ENCODE results near the gene CGB2. TPM values are rescaled to one million over a fixed set of nuclear protein-coding genes. Genes with fewer than 3 reads are reported as not detected.
"Not testable (repeated sequence)": the region's sequence is repeated elsewhere in the genome, so short reads cannot be mapped to it uniquely, and the experiment has no call there.

CGB2 gene
- total RNA-seq, 1 donor from 2014 or later: 0.52 TPM

- H4K20me1 ChIP-seq (ENCODE audit: insufficient read depth, low read length); FAIRE-seq; H2AFZ ChIP-seq (ENCODE audit: low read depth, low read length); H3K4me3 ChIP-seq (ENCODE audit: insufficient read depth, low read depth, low read length); H3K4me1 Mint-ChIP-seq (ENCODE audit: low read depth, unreplicated experiment); H3K36me3 ChIP-seq (ENCODE audit: insufficient read depth, low read length); H3K4me1 ChIP-seq (ENCODE audit: insufficient read depth, low read length); H3K27ac ChIP-seq (ENCODE audit: low read depth, low read length); H3K9ac ChIP-seq (ENCODE audit: low read length); H3K4me3 Mint-ChIP-seq (ENCODE audit: unreplicated experiment); H3K9me3 ChIP-seq (ENCODE audit: insufficient read depth, low read depth, low read length); H3K27ac Mint-ChIP-seq (ENCODE audit: unreplicated experiment); H3K27me3 ChIP-seq (ENCODE audit: insufficient read depth, low read length); H3K79me2 ChIP-seq (ENCODE audit: insufficient read depth, low read length); H3K4me2 ChIP-seq (ENCODE audit: low read length): not testable (repeated sequence)
- peak; percentile 46 for DNase-seq (ENCODE audit: low read depth)
- Mint-ChIP-seq H3K9me3 (ENCODE audit: unreplicated experiment) (peaks cover 17% of the 10 kb centered on the region), H3K36me3 (ENCODE audit: low read depth, unreplicated experiment) (peaks cover 17% of the 10 kb centered on the region), H3K27me3 (ENCODE audit: low read depth, unreplicated experiment) (peaks cover 15% of the 10 kb centered on the region)
- TF ChIP-seq, protein P1, sequence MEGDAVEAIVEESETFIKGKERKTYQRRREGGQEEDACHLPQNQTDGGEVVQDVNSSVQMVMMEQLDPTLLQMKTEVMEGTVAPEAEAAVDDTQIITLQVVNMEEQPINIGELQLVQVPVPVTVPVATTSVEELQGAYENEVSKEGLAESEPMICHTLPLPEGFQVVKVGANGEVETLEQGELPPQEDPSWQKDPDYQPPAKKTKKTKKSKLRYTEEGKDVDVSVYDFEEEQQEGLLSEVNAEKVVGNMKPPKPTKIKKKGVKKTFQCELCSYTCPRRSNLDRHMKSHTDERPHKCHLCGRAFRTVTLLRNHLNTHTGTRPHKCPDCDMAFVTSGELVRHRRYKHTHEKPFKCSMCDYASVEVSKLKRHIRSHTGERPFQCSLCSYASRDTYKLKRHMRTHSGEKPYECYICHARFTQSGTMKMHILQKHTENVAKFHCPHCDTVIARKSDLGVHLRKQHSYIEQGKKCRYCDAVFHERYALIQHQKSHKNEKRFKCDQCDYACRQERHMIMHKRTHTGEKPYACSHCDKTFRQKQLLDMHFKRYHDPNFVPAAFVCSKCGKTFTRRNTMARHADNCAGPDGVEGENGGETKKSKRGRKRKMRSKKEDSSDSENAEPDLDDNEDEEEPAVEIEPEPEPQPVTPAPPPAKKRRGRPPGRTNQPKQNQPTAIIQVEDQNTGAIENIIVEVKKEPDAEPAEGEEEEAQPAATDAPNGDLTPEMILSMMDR (IDR thresholded peaks at IDR 0.05; ENCODE audit: insufficient read depth, low read depth, low read length): peak; percentile 41
Observed at GRCh38 chr19:49074869-49075268, 43.2 kb downstream of the CGB2 start.

DNA sequence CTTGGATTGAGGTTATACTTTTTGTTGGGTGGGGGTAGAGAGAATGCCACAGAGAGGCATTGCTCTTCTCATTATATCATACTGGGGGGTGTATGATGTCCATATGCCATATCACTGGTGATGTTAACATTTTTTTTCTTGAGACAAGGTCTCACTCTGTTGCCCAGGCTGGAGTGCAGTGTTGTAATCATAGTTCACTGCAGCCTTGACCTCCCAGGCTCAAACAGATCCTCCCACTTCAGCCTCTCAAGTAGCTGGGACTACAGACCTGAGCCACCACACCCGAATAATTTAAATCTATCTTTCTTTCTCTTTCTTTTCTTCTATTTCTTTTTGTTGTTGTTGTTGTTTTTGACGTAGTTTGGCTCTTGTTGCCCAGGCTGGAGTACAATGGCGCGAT, 48.7 kb downstream of the CGB2 start:
- Histone ChIP-seq H3K4me1 (ENCODE audit: insufficient read depth, low read length) (peaks cover 4% of the 10 kb centered on the region), H4K20me1 (ENCODE audit: insufficient read depth, low read length) (no peaks in the 10 kb centered on the region), H3K4me2 (ENCODE audit: low read length) (no peak overlapping the region), H3K36me3 (ENCODE audit: insufficient read depth, low read length) (no peaks in the 10 kb centered on the region), H3K9ac (ENCODE audit: low read length) (no peak overlapping the region), H3K27ac (ENCODE audit: low read depth, low read length) (no peak overlapping the region), H3K9me3 (ENCODE audit: insufficient read depth, low read depth, low read length) (peaks cover 3% of the 10 kb centered on the region), H3K27me3 (ENCODE audit: insufficient read depth, low read length) (no peaks in the 10 kb centered on the region), H3K79me2 (ENCODE audit: insufficient read depth, low read length) (peaks cover 2% of the 10 kb centered on the region), H2AFZ (ENCODE audit: low read depth, low read length) (no peak overlapping the region), H3K4me3 (ENCODE audit: insufficient read depth, low read depth, low read length) (no peak overlapping the region)
- DNase-seq (ENCODE audit: low read depth): no peak
- Mint-ChIP-seq H3K9me3 (ENCODE audit: unreplicated experiment) (peaks cover under 1% of the 10 kb centered on the region), H3K36me3 (ENCODE audit: low read depth, unreplicated experiment) (no peaks in the 10 kb centered on the region), H3K27ac (ENCODE audit: unreplicated experiment) (no peak overlapping the region), H3K4me1 (ENCODE audit: low read depth, unreplicated experiment) (no peaks in the 10 kb centered on the region), H3K27me3 (ENCODE audit: low read depth, unreplicated experiment) (peaks cover 5% of the 10 kb centered on the region), H3K4me3 (ENCODE audit: unreplicated experiment) (no peak overlapping the region)
- no peak for FAIRE-seq
- TF ChIP-seq, protein P1 (IDR thresholded peaks at IDR 0.05; ENCODE audit: insufficient read depth, low read depth, low read length): no peak
- TF ChIP-seq EZH2 (IDR thresholded peaks at IDR 0.05; ENCODE audit: insufficient read depth, low read length): no peak

GRCh38 chr19:49081273-49081672, 49.6 kb downstream of the CGB2 start:
- Mint-ChIP-seq H3K27me3 (ENCODE audit: low read depth, unreplicated experiment) (peaks cover 5% of the 10 kb centered on the region), H3K4me1 (ENCODE audit: low read depth, unreplicated experiment) (no peaks in the 10 kb centered on the region), H3K4me3 (ENCODE audit: unreplicated experiment) (no peak overlapping the region), H3K9me3 (ENCODE audit: unreplicated experiment) (no peaks in the 10 kb centered on the region), H3K36me3 (ENCODE audit: low read depth, unreplicated experiment) (peaks cover 4% of the 10 kb centered on the region), H3K27ac (ENCODE audit: unreplicated experiment) (no peak overlapping the region)
- Histone ChIP-seq H3K4me3 (ENCODE audit: insufficient read depth, low read depth, low read length) (no peak overlapping the region), H3K79me2 (ENCODE audit: insufficient read depth, low read length) (peaks cover 10% of the 10 kb centered on the region), H3K27me3 (ENCODE audit: insufficient read depth, low read length) (no peaks in the 10 kb centered on the region), H4K20me1 (ENCODE audit: insufficient read depth, low read length) (peaks cover 8% of the 10 kb centered on the region), H3K27ac (ENCODE audit: low read depth, low read length) (no peak overlapping the region), H3K4me2 (ENCODE audit: low read length) (no peak overlapping the region), H3K9ac (ENCODE audit: low read length) (no peak overlapping the region), H3K9me3 (ENCODE audit: insufficient read depth, low read depth, low read length) (peaks cover 3% of the 10 kb centered on the region), H2AFZ (ENCODE audit: low read depth, low read length) (no peak overlapping the region), H3K4me1 (ENCODE audit: insufficient read depth, low read length) (peaks cover 7% of the 10 kb centered on the region), H3K36me3 (ENCODE audit: insufficient read depth, low read length) (no peaks in the 10 kb centered on the region)
- DNase-seq (ENCODE audit: low read depth) (no peak), FAIRE-seq (no peak)
- TF ChIP-seq EZH2 (IDR thresholded peaks at IDR 0.05; ENCODE audit: insufficient read depth, low read length): no peak
- TF ChIP-seq, protein P1 (IDR thresholded peaks at IDR 0.05; ENCODE audit: insufficient read depth, low read depth, low read length): no peak

Small RNAs within 50 kb of the gene (microRNA-seq; reads per million reads assigned to microRNA genes)
- gene MIR6798: 1.4 reads per million

Other genes with a start within 250 kb of the CGB2 start
- gene BCAT2, start 220.9 kb upstream of the CGB2 start, total RNA-seq: 38.1 and 41.5 TPM in 2 replicates
- gene HSD17B14, start 195.4 kb upstream of the CGB2 start, total RNA-seq: 8.2 and 9.7 TPM in 2 replicates
- 27.5 and 32.8 TPM in 2 replicates for gene PLEKHA4, start 163.3 kb upstream of the CGB2 start, total RNA-seq
- 39.5 and 53.2 TPM in 2 replicates for gene PPP1R15A, start 159.5 kb upstream of the CGB2 start, total RNA-seq
- gene TULP2, start 133.1 kb upstream of the CGB2 start, total RNA-seq: not detected in 2 replicates
- gene NUCB1, start 131.6 kb upstream of the CGB2 start, total RNA-seq: 164 and 189 TPM in 2 replicates
- gene DHDH, start 98.2 kb upstream of the CGB2 start, total RNA-seq: 0.45 TPM in 1 of 2 replicates, not detected in the other
- 169 and 174 TPM in 2 replicates for gene BAX, start 77.0 kb upstream of the CGB2 start, total RNA-seq
- gene FTL, start 66.6 kb upstream of the CGB2 start, total RNA-seq: 3,402 and 4,020 TPM in 2 replicates
- gene GYS1, start 38.6 kb upstream of the CGB2 start, total RNA-seq: 86.0 and 86.8 TPM in 2 replicates
- 105 and 106 TPM in 2 replicates for gene RUVBL2, start 38.0 kb upstream of the CGB2 start, total RNA-seq
- 0.48 TPM in 1 of 2 replicates, not detected in the other for gene LHB, start 14.8 kb upstream of the CGB2 start, total RNA-seq
- gene CGB3, start 7.6 kb upstream of the CGB2 start, total RNA-seq: 3.6 and 4.5 TPM in 2 replicates
- gene CGB1, start 5.0 kb downstream of the CGB2 start, total RNA-seq: 2.3 TPM in 1 of 2 replicates, not detected in the other
- gene CGB5, start 12.0 kb downstream of the CGB2 start, total RNA-seq: 2.0 and 6.5 TPM in 2 replicates
- gene CGB8, start 17.2 kb downstream of the CGB2 start, total RNA-seq: 9.4 and 15.8 TPM in 2 replicates
- 7.1 and 8.8 TPM in 2 replicates for gene CGB7, start 25.9 kb downstream of the CGB2 start, total RNA-seq
- 7.2 and 7.3 TPM in 2 replicates for gene NTF4, start 32.9 kb downstream of the CGB2 start, total RNA-seq
- gene KCNA7, start 40.8 kb downstream of the CGB2 start, total RNA-seq: 0.05 TPM in 1 of 2 replicates, not detected in the other
- 173 and 177 TPM in 2 replicates for gene SNRNP70, start 53.6 kb downstream of the CGB2 start, total RNA-seq
- 8.9 and 9.7 TPM in 2 replicates for gene LIN7B, start 82.5 kb downstream of the CGB2 start, total RNA-seq
- gene C19orf73, start 87.3 kb downstream of the CGB2 start, total RNA-seq: 0.73 and 1.4 TPM in 2 replicates
- gene PPFIA3, start 87.7 kb downstream of the CGB2 start, total RNA-seq: 9.2 and 11.7 TPM in 2 replicates
- not detected in 2 replicates for gene HRC, start 123.5 kb downstream of the CGB2 start, total RNA-seq
- gene TRPM4, start 125.9 kb downstream of the CGB2 start, total RNA-seq: 26.3 and 28.3 TPM in 2 replicates